ENCODE measurements around the gene COMMD9. TPM values are rescaled to one million over a fixed set of nuclear protein-coding genes. Genes with fewer than 3 reads are reported as not detected.
A peak's percentile ranks its signal among the peaks of the same experiment; 100 is the strongest.

The COMMD9 gene
- total RNA-seq, 2 donors from 2014 or later = 38.3 to 58.5 TPM

- Mint-ChIP-seq H3K4me3 (no peak overlapping the region), H3K4me1 (peaks cover 9% of the 10 kb centered on the region), H3K36me3 (ENCODE audit: low read depth) (peaks cover 61% of the 10 kb centered on the region), H3K27me3 (no peaks in the 10 kb centered on the region), H3K9me3 (no peaks in the 10 kb centered on the region), H3K27ac (no peak overlapping the region)
- no peak for ATAC-seq (replicated peaks)
Measured at GRCh38 chr11:36278531-36279282, 10.5 kb downstream of the COMMD9 start.

- Mint-ChIP-seq H3K27me3 (no peaks in the 10 kb centered on the region), H3K4me3 (no peak overlapping the region), H3K9me3 (no peaks in the 10 kb centered on the region), H3K36me3 (ENCODE audit: low read depth) (peaks cover 74% of the 10 kb centered on the region), H3K4me1 (no peaks in the 10 kb centered on the region), H3K27ac (no peak overlapping the region)
- no peak for ATAC-seq (replicated peaks)
Measured at GRCh38 chr11:36274414-36274813, 14.8 kb downstream of the COMMD9 start.

DNA sequence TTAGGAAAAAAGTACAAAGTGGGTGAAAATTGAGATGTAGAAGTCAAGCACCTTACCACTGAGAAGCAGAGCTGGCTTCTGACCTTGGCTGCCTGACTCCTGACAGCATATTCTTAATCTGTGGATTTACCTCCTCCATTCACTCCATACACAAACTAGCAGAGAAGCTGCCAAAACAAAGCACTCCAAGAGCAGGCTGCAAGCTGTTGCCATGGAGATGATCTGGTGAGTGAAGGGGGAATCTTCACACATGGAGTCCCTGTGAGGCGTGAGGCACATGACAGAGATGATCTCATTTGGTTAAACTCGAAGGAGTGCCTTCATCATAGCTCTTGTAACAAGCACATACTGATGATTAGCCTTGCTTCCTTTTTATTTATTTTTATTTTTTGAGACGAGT lies 16.1 kb downstream of the COMMD9 start:
- no peak for ATAC-seq (replicated peaks)
- H3K27ac Mint-ChIP-seq = no peak overlapping the region
- no peaks in the 10 kb centered on the region for H3K27me3 Mint-ChIP-seq
- H3K4me3 Mint-ChIP-seq = no peak overlapping the region
- H3K36me3 Mint-ChIP-seq (ENCODE audit: low read depth) = peaks cover 67% of the 10 kb centered on the region
- no peaks in the 10 kb centered on the region for H3K4me1 Mint-ChIP-seq
- H3K9me3 Mint-ChIP-seq = no peaks in the 10 kb centered on the region

- no peaks in the 10 kb centered on the region for H3K9me3 Mint-ChIP-seq
- H3K4me3 Mint-ChIP-seq = no peak overlapping the region
- H3K36me3 Mint-ChIP-seq (ENCODE audit: low read depth) = peaks cover 55% of the 10 kb centered on the region
- no peaks in the 10 kb centered on the region for H3K4me1 Mint-ChIP-seq
- no peaks in the 10 kb centered on the region for H3K27me3 Mint-ChIP-seq
- H3K27ac Mint-ChIP-seq = no peak overlapping the region
- no peak for ATAC-seq (replicated peaks)
Measured at GRCh38 chr11:36271794-36272407, 17.3 kb downstream of the COMMD9 start.

DNA sequence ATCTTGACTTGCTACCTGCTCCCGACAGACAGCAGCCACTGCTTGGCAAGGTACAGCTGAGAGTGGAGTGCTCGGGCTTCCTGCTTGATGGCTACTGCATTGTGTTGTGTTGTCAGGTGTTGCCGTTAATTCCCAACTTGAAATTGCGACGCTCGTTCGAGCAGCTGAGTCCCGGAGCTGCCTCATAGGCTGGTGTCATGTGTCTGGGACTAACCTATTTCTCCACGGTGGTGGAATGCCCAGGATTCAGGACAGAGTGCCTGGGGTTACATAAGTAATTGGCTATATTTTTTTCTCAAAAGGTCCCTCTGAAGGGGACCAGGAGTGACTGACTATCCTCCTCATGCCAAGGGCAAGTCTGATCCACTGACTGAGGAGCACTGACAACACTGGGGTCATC lies 18.5 kb downstream of the COMMD9 start:
- H3K4me1 Mint-ChIP-seq = no peaks in the 10 kb centered on the region
- H3K27me3 Mint-ChIP-seq = no peaks in the 10 kb centered on the region
- H3K9me3 Mint-ChIP-seq = no peaks in the 10 kb centered on the region
- ATAC-seq (replicated peaks) = no peak
- peaks cover 46% of the 10 kb centered on the region for H3K36me3 Mint-ChIP-seq (ENCODE audit: low read depth)
- H3K27ac Mint-ChIP-seq = no peak overlapping the region
- H3K4me3 Mint-ChIP-seq = no peak overlapping the region

DNA sequence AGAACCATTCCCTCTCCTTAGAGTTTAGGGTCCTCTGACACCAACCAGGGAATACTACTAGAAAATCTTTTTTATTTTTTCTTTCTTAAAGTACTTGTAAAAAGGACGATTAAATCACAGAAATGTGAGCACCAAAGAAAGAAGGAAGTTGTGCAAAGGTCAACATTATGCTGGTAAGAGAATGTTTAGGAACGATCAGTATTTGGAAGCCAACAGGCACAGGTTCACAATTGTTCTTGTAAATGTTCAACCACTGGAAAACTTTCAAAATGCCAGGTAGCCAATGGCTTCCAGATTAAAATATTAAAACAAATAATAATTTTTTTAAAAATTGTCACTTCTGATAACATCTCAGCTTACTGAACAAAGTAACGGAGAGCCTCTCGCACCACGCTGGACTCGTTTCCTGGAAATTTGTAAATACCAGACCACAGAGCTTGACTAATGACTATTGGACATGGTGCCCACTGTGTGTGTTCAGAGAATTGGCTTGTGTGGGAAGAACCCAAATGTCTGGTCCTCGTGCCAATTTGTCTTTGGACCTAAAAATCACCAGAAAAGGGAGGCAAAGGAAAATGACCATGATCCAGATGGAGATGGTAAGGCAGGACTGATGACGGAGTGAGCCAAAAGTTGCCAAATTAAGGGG lies 20.8 kb downstream of the COMMD9 start:
- Mint-ChIP-seq H3K4me3 (no peak overlapping the region), H3K4me1 (no peaks in the 10 kb centered on the region)

DNA sequence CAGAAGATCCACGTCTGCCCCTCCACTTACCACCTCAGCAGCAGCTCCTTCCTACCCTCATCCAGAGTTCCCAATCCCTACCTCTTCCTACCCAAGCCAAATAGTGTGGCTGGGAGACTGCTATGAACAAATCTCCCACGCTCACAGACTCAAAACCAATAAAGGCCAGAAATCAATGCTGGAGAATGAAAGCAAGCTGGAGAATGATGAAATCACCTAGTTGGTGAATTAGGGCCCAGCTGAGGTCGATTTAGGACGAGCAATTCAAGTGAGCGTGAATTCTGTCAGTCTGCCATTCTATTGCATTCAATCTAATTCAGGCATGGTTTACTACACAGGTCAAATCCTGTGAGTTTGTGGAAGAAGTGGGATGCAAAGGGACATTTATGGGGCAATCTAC lies 22.5 kb downstream of the COMMD9 start:
- no peak for ATAC-seq (replicated peaks)
- Mint-ChIP-seq H3K9me3 (no peaks in the 10 kb centered on the region), H3K4me1 (no peaks in the 10 kb centered on the region)

More for the DNA sequence above, 20.8 kb downstream of the COMMD9 start:
- Mint-ChIP-seq H3K9me3 (no peaks in the 10 kb centered on the region), H3K27ac (no peak overlapping the region), H3K36me3 (ENCODE audit: low read depth) (peaks cover 24% of the 10 kb centered on the region), H3K27me3 (peaks cover 3% of the 10 kb centered on the region)
- ATAC-seq (replicated peaks) = no peak

DNA sequence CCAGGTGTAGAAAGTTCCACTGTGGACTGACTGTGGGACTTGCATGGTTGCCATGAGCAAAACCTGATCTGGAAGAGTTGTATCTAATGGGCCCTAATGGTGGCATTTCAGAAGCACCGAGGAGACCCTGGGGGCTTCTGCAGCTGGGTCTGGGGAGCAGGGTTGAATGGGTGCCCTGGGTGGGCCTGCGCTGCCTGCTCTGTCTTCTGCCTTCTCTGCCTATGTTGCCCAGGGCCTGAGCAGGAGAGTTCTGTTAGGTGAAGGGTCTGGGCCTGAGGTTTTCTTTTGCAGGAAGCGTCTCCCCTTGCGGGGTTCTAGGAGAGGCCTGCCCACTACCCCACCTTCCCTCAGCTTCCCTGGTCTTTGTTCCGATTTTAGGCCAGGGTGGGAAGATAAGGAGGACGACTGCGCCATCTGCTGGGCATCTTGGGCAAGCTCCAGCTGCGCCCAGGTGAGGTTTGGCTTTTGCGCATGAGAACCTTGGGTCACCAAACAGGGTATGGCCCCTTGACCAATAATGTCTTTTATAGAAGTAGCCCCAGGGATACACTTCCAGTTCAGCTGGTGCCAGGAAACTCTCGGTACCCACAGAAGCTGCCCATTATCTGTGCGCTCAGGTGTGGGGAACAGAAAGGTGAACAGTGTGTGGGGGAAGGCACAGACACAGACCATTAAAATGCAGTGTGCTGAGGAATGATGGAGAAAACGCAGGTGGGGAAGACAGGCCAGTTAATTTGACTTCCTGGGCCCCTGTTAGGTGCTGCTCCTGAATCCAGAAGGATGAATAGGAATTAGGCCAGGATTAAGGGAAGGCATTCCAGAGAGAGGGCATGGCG lies 23.2 kb downstream of the COMMD9 start:
- Mint-ChIP-seq H3K4me1 (no peaks in the 10 kb centered on the region), H3K27me3 (peaks cover 12% of the 10 kb centered on the region), H3K36me3 (ENCODE audit: low read depth) (no peaks in the 10 kb centered on the region), H3K27ac (no peak overlapping the region), H3K4me3 (no peak overlapping the region), H3K9me3 (no peaks in the 10 kb centered on the region)
- peak; percentile 74 for ATAC-seq (replicated peaks)

More for the DNA sequence above, 22.5 kb downstream of the COMMD9 start:
- no peak overlapping the region for H3K27ac Mint-ChIP-seq
- no peak overlapping the region for H3K4me3 Mint-ChIP-seq
- peaks cover 7% of the 10 kb centered on the region for H3K36me3 Mint-ChIP-seq (ENCODE audit: low read depth)
- H3K27me3 Mint-ChIP-seq = peaks cover 7% of the 10 kb centered on the region

DNA sequence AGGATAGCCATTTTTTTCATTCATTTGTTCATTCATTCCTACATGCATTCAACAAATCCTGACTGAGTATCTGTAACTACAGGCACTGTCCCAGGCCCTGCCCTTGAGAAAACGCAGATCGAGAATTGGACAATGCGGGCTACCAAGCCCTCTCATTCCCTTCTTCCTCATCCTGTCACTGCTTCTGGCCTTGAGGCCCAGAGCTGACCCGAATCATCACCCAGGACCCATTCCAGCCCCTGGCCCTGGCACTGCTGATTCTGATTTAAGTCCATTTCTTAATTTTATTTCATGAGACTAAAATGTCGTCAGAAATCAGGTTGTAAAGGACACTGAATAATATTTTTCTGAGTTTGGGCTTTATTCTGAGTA lies 24.3 kb downstream of the COMMD9 start:
- Mint-ChIP-seq H3K4me1 (no peaks in the 10 kb centered on the region), H3K9me3 (no peaks in the 10 kb centered on the region), H3K4me3 (no peak overlapping the region), H3K27ac (no peak overlapping the region), H3K27me3 (peaks cover 18% of the 10 kb centered on the region), H3K36me3 (ENCODE audit: low read depth) (no peaks in the 10 kb centered on the region)
- ATAC-seq (replicated peaks) = no peak

DNA sequence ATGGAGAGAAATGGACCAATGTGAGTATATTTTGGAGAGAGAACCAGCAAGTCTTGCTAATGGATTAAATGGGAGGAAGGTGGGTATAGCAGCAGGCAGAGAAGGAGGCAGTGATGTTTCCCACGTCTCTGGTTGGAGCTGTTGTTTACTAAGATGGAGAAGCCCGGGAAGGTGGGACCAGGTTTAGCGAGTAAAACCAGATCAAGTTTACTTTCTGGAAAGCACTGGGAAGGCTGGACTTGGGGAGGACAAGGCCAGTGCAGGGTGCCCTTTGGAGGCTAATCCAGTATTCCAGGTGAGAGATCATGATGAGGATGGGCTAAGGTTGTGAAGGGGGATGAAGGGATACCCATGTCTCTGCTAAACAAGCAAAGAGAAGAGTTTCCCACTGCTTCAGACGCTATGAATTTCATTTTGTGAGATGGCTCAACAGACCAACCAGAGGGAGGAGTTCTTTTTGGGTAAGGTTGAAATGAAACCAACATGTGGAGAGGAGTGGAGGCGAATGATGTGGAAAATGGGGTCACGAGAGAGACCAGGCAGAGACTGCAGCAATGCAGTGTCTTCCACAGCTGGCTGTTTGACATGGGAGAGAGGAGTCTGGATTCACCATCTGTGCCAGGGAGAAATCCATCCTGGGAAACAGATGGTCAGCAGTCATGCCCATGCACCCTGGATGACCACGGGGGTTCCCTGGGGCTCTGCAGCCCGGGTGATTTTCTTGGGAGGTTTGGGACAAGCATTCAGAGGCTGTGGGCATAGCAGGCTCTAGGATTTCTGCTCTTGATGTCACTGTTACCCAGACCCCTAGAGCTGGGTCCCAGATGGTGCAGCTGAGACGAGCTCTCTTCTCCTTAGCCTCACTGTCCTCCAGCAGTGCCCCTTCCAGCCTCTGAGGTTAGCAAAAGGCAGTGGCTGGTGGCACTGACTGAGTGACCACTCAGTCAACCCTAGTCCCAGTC lies 24.9 kb downstream of the COMMD9 start:
- Mint-ChIP-seq H3K36me3 (ENCODE audit: low read depth) (no peaks in the 10 kb centered on the region), H3K27me3 (peaks cover 19% of the 10 kb centered on the region), H3K4me3 (no peak overlapping the region), H3K4me1 (no peaks in the 10 kb centered on the region), H3K9me3 (no peaks in the 10 kb centered on the region), H3K27ac (no peak overlapping the region)
- no peak for ATAC-seq (replicated peaks)

DNA sequence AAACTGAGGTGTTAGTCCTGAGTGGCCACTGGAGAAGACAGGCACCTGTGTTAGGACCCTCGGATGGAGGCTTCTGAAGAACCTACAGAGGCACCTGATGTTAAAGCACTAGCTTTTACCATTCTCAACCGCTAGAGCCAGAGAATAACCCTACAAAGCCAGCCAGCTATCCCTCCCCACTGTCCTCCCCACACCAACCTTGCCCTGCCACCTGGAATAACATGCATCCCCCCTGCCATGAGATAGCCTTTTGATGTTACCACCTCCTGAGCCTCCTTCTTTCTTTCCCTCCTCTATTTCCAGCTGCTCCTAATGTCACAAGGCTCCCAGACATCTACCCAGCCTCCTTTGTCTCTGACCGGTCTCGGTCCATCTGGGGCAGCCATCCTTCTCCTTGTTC lies 28.1 kb downstream of the COMMD9 start:
- Mint-ChIP-seq H3K36me3 (ENCODE audit: low read depth) (no peaks in the 10 kb centered on the region), H3K4me1 (no peaks in the 10 kb centered on the region), H3K27me3 (peaks cover 34% of the 10 kb centered on the region), H3K4me3 (no peak overlapping the region), H3K9me3 (no peaks in the 10 kb centered on the region), H3K27ac (no peak overlapping the region)
- no peak for ATAC-seq (replicated peaks)

DNA sequence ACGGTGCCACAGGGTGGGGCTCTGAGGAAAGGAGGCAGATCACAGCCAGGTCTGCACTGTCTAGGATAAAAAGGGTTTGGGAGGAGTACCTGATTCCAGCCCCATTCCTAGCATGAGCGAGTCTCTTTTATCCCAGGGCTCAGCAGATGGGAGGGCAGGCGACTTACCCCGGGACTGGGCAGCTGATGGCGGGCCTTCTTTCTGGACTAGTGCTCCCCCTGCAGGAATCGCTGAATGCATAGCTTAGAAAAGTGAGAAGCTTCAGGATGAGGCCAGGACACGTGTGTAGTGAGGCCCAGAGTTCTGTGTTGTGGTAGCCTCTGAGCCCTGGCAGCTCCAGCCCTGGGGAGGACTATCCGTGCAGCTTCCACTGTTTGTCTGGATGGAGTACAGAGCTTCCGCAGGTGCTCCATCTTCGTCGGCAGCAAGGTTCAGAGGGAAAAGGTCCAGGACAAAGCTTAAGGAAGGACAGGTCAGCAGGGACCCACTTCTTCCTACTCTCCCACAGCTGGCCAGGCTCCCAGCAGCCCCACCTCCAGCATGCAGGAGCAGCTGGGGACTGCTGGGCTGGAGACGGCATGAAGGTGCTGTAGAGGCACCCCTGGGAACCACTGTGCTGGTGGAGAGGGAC lies 30.4 kb downstream of the COMMD9 start:
- H3K27me3 Mint-ChIP-seq = peaks cover 31% of the 10 kb centered on the region
- ATAC-seq (replicated peaks) = peak; percentile 29
- no peaks in the 10 kb centered on the region for H3K9me3 Mint-ChIP-seq
- no peak overlapping the region for H3K4me3 Mint-ChIP-seq
- no peaks in the 10 kb centered on the region for H3K36me3 Mint-ChIP-seq (ENCODE audit: low read depth)
- no peak overlapping the region for H3K27ac Mint-ChIP-seq
- H3K4me1 Mint-ChIP-seq = no peaks in the 10 kb centered on the region

DNA sequence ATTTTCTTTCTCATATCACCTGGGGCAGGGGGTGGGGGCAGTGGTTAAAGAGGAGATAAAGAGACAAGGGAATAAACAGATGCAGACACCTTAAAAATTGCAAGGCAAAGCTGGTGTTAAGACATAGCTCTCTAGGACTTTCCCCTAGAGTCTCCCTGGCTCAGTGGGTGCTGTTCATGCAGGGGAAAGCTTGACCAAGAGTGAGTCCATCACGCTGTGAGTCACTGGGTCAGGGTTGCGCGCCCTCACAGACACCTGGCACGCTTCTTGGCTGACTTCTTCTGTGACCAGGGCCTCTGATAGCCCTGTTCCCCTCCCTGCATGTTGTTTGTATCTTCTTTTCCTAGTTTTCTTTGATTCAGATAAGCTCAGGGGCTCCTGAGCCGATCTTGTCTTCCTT lies 31.9 kb downstream of the COMMD9 start:
- no peak overlapping the region for H3K27ac Mint-ChIP-seq
- H3K36me3 Mint-ChIP-seq (ENCODE audit: low read depth) = no peaks in the 10 kb centered on the region
- no peaks in the 10 kb centered on the region for H3K9me3 Mint-ChIP-seq
- H3K4me3 Mint-ChIP-seq = no peak overlapping the region
- ATAC-seq (replicated peaks) = no peak
- H3K27me3 Mint-ChIP-seq = peaks cover 30% of the 10 kb centered on the region
- H3K4me1 Mint-ChIP-seq = no peaks in the 10 kb centered on the region
